GM19455 (cell line): ENCODE results near the gene RHBDF1.

ENCODE experiments used
- ATAC-seq: cut with Tn5 transposase; IDR thresholded peaks from one replicate; pipeline ENCODE4 v1.9.1; 2021; ENCODE audit not compliant: unreplicated experiment

RHBDF1 gene

DNA sequence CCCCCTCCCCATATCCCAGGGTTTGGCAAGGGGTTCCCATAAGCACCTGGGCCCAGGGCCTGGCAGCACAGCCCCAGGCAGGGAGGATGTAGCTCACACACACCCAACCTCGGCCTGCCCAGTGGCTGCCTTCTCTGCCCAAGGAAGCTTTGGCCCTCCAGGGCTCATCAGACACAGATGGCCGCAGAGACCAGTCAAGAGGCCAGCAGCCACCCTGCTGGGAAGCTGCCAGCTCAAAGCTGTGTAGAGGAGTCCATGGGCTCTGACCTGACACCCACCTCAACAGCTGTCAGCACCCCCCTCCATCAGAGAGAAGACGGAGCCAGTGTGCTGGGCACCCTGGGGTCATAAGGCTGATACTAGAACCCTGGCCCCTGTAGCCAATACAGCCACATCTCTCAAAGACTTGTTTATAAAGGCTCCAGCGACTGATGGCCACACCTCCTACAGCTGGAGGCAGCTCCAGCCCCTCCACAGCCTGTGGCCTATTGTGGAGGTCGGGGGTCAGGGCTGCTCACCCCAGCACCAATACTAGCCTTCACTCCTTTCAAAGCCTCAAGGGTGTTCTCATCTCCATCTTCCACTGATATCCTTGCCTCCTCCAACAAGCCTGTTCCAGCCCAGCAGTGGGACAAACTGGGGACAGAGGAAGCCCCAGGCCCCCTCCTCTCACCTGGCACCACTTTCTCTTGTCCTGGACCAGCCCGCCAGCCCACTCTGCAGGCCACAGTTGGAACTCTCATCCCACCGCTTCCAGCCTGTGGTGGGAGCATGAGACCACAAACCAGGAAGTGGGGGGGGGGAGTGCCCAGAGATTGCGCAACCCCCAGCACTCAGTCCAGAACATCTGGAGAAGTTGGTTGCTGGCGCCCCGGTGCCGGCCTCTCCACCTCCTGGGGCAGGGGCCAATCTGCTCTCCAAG, 3.4 kb upstream of the RHBDF1 start:
- ATAC-seq = no peak

DNA sequence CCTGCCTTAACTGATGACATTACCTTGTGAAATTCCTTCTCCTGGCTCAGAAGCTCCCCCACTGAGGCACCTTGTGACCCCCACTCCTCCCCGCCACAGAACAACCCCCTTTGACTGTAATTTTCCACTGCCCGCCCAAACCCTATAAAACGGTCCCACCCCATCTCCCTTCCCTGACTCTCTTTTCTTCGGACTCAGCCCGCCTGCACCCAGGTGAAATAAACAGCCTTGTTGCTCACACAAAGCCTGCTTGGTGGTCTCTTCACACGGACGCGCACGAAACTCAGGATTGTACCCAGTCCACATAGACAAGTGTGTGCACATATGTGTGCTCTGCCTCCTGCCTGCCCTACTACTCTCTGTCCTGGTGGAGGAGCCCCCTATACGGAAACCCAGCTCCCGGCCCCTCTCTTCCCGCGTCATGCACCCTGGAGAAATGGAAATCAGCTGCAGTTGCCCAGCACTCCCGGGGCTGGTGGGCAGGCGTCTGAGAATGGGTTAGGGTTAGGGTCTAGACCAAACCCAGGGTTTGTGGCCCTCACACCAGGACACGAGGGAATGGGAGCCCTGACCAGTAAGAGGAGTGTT, 2.4 kb upstream of the RHBDF1 start:
- no peak for ATAC-seq

DNA sequence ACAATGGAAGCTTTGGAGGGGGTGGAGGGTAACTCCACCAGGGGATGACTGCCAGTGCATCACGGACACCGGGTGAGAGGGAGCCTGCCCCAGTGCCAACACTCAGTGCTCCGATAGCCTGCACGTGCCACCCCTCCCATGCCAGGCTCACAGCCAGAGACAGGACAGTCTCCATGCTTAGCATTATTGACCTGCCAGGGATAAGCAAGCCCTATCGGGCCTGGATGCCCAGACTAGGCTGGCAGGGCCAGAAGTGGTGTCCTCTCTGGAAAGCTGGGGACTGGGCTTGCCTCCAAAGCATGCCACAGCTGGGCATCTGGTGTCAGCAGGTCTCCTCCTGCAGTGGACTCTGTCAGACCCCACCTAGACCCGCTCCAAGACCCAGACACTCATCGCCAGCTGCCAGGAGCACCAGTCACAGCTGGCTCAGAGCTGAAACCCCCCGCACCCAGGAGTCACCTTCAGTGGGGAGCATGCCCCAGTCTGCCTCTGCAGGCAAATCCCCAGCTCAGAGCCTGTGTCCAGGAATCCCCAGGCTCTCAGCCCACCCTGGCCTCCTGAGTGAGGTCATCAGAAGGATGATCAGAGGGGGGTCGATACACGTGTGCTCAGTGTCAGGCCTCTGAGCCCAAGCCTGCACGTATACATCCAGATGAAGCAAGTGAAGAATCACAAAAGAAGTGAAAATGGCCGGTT, 1.8 kb upstream of the RHBDF1 start:
- no peak for ATAC-seq

DNA sequence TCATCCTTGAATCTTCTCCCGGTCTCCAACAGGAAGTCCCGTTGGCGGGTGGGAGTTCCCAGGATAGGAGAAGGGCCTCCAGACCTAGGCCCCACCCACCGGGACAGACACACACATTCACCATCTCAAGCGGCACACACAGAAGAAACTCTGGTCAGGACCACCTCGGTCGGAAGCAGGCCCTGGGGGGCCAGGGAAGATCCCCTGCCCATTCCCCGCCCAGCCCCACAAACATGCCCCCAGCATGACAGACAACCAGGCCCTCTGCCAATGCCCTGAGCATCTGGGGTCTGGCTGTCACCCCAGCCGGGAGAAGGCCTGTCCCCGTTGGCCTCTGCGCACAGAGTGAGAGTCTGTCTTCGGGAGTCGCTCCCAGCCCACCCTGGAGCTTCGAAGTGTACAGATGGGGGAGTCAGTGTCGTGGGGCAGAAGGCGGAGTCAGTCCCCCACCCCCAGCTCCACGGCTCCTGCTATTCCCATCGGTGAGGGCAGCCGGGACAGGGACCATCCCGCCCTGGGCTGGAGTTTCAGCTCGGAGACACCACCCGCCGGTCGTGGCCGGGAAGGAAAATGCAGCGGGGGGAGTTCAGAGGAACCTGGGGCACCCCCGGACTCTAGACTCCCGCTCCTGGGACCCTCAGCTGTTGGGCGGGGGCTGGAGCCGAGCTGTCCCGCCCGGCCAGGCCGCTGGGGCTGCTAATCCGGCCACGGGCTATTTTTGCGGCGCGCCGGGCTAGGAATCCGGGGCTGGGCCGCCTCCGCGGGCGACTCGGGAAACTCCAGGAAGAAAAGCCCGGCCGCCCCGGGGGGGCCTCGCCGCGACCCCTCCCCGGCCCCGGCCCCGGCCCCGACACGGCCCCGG, 660 bp downstream of the RHBDF1 start:
- ATAC-seq = no peak

DNA sequence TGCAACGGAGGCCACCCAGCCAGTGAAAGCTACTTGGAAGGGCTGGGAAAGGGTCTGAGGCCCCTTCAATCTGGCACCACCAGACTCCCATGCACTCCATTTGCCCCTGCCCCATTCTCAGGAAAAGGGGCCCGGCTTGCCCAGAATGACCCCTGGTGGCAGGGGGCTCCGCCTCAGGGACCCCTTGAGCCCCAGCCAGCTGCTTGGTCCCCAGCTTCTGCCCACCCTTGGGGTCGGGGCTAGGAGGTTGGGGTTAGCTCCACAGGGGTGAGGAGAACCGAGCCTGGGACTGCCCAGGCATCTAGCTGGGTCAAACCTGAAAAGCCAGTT, 1.3 kb downstream of the RHBDF1 start:
- no peak for ATAC-seq

DNA sequence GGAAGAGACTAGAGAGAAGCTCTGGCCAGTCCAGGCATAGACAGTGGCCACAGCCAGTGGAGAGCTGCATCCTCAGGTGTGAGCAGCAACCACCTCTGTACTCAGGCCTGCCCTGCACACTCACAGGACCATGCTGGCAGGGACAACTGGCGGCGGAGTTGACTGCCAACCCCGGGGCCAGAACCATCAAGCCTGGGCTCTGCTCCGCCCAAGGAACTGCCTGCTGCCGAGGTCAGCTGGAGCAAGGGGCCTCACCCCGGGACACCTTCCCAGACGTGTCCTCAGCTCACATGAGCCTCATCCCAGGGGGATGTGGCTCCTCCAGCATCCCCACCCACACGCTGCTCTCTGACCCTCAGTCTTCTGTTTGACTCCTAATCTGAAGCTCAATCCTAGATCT, 3.2 kb downstream of the RHBDF1 start:
- no peak for ATAC-seq

DNA sequence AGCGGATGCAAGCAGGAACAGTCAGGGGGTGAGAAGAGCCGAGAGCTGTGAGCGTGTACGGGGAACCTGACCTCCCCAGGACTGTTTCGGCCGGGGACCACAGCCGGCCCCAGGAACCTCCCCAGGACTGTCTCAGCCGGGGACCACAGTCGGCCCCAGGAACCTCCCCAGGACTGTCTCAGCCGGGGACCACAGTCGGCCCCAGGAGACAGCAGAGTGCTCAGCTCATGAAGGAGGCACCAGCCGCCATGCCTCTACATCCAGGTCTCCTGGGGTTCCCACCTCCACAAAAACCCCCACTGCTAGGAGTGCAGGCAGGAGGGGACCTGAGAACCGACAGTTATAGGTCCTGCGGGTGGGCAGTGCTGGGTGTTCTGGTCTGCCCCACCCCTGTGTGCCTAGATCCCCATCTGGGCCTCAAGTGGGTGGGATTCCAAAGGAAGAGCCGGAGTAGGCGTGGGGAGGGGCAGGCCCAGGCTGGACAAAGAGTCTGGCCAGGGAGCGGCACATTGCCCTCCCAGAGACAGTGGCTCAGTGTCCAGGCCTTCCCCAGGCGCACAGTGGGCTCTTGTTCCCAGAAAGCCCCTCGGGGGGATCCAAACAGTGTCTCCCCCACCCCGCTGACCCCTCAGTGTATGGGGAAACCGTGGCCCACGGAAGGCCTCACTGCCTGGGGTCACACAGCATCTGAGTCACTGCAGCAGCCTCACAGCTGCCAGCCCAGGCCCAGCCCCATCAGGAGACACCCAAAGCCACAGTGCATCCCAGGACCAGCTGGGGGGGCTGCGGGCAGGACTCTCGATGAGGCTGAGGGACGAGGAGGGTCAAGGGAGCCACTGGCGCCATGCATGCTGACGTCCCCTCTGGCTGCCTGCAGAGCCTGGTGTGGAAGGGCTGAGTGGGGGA, 4.3 kb downstream of the RHBDF1 start:
- no peak for ATAC-seq

DNA sequence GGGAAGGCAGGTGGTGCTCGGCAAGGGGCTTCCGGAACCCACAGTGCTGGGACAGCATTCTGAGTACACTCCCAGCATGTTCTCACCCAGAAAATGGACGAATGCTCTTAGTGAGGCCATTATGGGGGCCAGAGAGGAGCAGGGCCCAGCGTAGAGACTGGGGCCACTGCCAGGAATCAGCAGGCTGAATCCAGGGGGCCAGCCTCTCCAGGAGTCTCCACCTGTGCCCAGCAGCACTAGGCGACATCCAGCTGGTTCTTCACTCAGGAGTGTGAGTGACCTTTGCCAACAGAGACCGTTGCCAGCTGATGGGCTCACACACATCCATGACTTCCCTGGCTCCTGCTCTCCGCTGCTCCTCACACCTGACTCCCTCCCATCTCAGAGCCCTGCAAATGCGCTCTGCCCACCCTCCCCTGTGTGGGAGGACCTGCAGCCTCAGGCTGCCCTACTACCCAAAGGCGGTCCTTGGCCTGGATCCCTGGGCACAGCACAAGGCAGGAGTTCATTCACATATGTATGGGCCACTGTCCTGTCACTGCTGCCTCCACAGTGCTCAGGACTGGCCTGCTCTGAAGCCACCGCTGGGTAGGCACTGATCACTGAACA, 5.1 kb downstream of the RHBDF1 start:
- ATAC-seq = no peak

DNA sequence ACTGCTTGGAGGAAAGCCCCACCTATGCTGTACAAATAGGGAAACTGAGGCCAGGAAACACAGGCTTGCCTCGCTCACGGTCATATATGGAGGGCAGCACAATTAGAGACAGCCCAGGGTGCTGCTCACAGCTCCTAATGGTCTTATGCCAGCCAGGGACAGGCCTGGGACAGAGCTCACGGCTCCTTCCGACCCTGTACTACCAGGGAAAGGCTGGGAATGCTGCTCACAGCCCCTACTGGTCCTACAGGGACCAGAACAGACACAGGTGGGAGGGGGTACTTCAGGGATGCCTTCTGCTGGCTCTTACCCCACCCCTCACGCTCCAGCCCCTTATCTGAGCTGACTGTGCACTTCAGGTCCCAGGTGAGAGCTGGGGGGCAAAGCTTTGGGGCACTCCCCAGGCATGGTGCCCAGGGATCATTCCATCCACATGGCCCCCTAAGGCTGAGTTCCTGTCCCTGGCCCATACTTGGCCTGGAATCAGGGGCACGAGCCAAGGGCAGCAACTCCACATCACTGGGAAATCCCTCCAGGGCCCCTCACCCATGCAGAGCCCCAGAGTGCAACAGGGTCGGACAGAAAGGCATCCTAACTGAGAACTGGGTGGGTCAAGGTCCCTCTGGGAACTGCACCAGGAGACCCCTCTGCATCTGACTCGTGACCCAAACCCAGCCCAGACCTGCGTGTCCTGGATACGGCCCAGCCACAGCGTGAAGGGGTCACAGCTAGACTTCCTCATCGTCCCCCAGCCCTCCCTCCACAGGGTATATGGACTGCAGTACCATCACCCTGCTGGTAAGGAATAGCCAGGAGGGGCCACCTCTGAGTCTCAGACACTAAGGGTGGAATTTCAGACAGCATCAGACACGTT, 5.9 kb downstream of the RHBDF1 start:
- no peak for ATAC-seq

DNA sequence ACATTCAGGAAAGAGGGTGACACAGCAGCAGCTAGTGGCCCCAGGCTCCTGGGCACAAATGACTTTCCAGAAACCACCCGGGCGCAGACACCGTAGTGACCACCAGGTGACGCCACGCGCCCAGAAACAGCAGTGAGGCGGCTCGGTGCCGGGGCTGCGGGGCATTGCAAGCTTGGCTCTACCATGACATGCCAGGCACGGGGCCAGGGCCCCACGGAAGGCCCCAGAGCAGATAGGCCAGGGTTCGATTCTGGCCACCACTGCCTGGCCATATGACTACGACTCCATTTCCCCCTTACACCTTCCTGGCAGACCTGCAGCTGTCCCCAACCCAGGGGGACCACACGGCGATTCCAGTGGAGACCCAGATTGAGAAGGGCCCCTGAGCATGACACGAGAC, 6.7 kb downstream of the RHBDF1 start:
- no peak for ATAC-seq

DNA sequence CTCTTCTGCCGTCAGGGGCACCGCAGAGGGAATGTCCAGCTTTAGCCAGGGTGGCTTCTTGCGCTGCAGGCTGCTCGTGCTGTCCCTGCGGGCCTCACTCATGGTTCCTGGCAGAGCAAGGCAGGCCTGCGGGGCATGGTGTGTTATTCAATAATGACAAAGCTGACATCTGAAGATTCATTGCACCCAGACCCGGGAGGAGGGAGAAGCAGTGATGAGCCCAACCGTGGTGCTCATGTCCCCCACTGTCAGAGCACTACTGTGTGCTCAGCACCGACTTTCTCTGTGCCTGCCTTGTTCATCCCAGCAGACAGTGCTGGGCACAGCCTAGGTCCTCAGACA, 7.5 kb downstream of the RHBDF1 start:
- no peak for ATAC-seq

DNA sequence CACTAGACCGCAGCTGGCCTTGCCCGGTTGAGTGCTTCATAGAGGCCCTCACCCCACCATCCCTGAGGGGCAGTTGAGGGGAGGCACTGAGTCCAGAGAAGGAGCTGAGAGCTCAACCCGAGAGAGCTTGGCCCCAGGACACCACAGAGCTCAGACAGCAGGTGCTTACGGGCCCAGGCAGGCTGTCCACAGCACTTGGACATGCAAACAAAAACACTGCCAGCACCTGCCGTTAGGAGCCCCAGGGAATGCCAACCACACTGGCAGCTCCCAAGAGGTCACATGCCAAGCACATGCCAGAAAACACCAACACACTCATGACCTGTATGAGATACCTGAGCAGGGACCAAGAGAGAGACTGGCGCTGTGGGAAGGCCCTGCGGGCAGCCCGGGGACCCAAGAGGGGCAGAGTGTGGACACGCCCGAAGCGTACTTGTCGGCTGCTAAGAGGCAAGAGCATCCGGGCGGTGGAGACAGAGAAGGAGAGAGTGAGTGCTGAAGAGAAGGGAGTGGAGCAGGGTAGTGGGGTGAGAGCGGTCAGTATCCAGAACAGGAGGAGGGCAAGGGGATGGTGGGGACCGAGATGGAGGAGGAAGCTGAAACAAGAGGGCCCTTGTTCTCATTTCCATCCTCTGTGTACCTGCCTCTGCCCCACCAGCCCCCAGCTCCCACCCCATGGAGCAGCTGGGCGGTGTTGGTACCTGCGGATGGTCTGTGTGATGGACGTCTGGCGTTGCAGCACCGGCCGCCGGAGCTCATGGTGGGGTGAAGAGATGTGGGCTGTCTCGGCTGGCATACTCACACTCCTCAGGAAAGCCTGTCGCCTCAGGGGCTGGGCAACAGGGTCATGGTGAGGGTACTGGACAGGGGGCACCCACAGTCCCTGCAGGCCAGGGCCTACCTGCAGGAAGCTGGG, 8.2 kb downstream of the RHBDF1 start:
- ATAC-seq = no peak

DNA sequence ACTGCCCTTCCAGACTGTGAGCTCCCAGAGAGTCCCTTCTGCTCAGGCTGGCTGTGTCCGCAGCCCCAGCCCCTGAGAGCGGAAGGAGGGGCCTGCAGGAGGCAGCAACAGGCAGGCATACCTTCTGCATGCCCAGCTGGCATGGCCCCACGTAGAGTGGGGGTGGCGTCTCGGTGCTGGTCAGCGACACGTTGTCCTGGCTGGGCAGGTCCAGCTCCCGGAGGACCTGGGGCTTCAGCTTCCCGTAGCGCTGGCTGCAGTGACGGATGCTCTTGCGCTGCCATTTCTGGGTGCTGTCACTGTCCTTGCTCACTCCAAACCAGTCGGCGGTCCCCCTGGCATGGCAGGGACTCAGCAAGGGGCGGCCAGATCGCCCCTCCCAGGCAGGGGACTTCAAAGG, 9.0 kb downstream of the RHBDF1 start:
- ATAC-seq = no peak

DNA sequence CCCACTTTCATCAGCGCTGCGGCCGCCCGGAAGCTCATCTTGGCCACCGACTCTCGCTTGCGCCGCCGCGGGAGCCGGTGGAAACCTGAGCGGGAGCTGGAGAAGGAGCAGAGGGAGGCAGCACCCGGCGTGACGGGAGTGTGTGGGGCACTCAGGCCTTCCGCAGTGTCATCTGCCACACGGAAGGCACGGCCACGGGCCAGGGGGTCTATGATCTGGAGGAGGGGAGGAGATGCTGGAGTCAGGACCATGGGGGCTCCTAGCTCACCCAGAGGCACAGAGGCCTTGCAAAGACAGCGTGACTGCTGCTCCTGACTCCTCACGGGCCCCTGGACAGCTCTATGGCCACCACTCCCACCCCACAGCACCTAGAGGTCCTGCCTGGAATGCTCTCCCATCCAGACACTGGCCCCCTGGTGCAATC, 9.5 kb downstream of the RHBDF1 start:
- no peak for ATAC-seq

DNA sequence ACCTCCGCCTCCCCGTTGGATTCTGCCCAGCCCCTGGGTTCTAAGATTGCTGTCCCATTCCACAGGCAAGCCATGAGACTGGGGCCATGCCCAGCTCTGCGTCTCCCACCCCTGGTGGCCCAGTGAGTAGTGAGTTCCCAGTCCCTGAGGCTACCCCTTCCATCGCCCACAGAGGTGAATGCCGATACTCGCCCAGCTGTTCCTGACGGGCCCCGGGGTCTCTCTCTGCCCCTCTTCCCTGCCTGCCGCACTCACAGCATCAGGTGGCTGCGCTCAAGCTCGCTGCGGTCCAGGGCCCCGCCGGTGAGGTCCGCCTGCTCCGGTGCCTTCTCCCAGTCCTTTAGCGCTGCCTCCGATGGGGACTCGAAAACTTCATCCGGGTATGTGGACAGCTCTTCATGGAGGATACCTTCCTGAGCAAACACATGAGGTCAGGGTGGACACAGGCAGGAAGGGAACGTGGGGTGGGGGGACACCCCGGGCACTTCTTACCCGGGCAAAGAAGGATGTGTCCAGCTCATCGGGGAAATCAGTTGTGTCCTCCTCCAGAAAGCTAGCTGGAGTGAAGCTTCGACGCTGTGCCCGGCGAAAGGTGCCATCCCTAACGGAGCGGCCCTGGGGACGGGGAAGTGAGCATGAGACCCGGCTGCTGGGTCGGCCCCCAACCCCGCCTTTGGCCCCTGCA, 10.0 kb downstream of the RHBDF1 start:
- ATAC-seq = no peak

DNA sequence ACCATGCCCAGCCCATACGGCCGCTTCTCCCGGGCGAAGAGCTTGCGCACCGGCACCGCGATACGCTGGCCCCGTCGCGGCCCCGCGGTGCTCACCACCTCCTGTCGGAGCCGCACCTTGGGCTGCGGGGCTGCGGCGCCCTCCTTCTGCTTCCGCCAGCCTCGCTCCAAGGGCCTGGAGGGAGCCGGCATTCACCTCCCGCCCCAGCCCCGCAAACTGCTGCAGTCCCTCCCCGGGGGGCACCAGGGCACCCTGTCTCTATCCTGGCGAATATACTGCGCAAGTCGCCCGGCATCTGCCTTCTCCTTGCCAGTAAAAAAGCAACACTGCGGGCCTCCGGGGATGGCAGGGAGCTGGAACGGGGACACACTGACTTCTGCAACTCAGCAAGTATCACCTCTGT, 10.6 kb downstream of the RHBDF1 start:
- ATAC-seq = no peak
